Esophagus squamous epithelium (tissue), 5 donors: Measurements from ENCODE around the gene TMEM218. TPM values are rescaled to one million over a fixed set of nuclear protein-coding genes. Genes with fewer than 3 reads are reported as not detected.

Experiments
- DNase-seq: peaks from one replicate; lab custom pipeline; 2025; lab: John Stamatoyannopoulos, UW
- H3K27ac ChIP-seq, 4 donors: fragments of 200-600 bp; sonication (generic); one replicate each; pipeline ENCODE4 v1.5.1; 2016 to 2019; ENCODE audit warnings: mild to moderate bottlenecking in 1 of 4
- H3K27me3 ChIP-seq, 4 donors: fragments of 200-600 bp; sonication (generic); 1 replicate in 3 of 4; 2 replicates in 1 of 4; pipeline versions ENCODE4 v1.5.1 to v1.6.0; 2017 to 2021; ENCODE audit warnings: antibody characterized with exemption in 1 of 4
- H3K36me3 ChIP-seq, 3 donors: fragments of 200-600 bp; sonication (generic); one replicate each; pipeline ENCODE4 v1.5.1; 2016 to 2019
- H3K4me1 ChIP-seq, 3 donors: fragments of 200-600 bp; sonication (generic); one replicate each; pipeline ENCODE4 v1.5.1; 2017 to 2019
- H3K4me3 ChIP-seq, 4 donors: fragments of 200-600 bp; sonication (generic); 1 replicate in 3 of 4; 2 replicates in 1 of 4; pipeline ENCODE4 v1.5.1; 2016 to 2019; ENCODE audit warnings: mild to moderate bottlenecking in 2 of 4, moderate library complexity in 1 of 4
- H3K9me3 ChIP-seq, 3 donors: fragments of 200-600 bp; sonication (generic); one replicate each; pipeline ENCODE4 v1.5.1; 2016 to 2019
- POLR2A ChIP-seq, 4 donors: fragments of 450-650 bp; IDR thresholded peaks; one replicate each; pipeline ENCODE4 v1.6.1; 2017; ENCODE audit warnings: antibody characterized with exemption in 4 of 4, mild to moderate bottlenecking in 4 of 4, moderate library complexity in 3 of 4
- WGBS, 2 donors: methylation state at CpG; one replicate each; pipeline ENCODE4 v1.1.5; 2018; 5-methylcytosine and 5-hydroxymethylcytosine counted together
- intact Hi-C: fragments of 100-400 bp; cut with DNase I; formaldehyde crosslinking; loops from one replicate; pipeline ENCODE4 v1.15.0; 2022
- total RNA-seq, 4 donors: library from RNA; depleted of rRNA; stranded (reverse); fragments of >200 nt; gene quantifications; one replicate each; pipeline ENCODE4 v1.1.0, GENCODE V29; 2016
- TF ChIP-seq, protein P1 (sequence below), 6 experiments: fragments of 450-650 bp in 4 of 6; fragments of 200-600 bp in 2 of 6; sonication (generic) in 2 of 6; IDR thresholded peaks; one replicate each; pipeline ENCODE4 v1.5.1; 2016 to 2019; ENCODE audit warnings: antibody characterized with exemption in 6 of 6, mild to moderate bottlenecking in 4 of 6, moderate library complexity in 4 of 6
- donor health status: DM: yes; HTN: yes; CAD: no.

TMEM218 gene
- total RNA-seq, 4 donors from 2014 or later: 7.5 to 17.3 (median 13.9) TPM

GRCh38 chr11:125088576-125089455 lies 22.6 kb downstream of the TMEM218 start:
- Histone ChIP-seq H3K27me3 (peaks cover 0 to 7% (median 0%) of the 10 kb centered on the region in 4 donors), H3K4me3 (no peak overlapping the region), H3K4me1 (peaks cover 0 to 24% (median 3%) of the 10 kb centered on the region in 3 donors), H3K9me3 (no peaks in the 10 kb centered on the region), H3K36me3 (peaks cover 0 to 23% (median 0%) of the 10 kb centered on the region in 3 donors), H3K27ac (no peak overlapping the region)
- intact Hi-C loops: no loop called here
- no peak for TF ChIP-seq POLR2A (IDR thresholded peaks at IDR 0.05)
- TF ChIP-seq, protein P1, sequence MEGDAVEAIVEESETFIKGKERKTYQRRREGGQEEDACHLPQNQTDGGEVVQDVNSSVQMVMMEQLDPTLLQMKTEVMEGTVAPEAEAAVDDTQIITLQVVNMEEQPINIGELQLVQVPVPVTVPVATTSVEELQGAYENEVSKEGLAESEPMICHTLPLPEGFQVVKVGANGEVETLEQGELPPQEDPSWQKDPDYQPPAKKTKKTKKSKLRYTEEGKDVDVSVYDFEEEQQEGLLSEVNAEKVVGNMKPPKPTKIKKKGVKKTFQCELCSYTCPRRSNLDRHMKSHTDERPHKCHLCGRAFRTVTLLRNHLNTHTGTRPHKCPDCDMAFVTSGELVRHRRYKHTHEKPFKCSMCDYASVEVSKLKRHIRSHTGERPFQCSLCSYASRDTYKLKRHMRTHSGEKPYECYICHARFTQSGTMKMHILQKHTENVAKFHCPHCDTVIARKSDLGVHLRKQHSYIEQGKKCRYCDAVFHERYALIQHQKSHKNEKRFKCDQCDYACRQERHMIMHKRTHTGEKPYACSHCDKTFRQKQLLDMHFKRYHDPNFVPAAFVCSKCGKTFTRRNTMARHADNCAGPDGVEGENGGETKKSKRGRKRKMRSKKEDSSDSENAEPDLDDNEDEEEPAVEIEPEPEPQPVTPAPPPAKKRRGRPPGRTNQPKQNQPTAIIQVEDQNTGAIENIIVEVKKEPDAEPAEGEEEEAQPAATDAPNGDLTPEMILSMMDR (IDR thresholded peaks at IDR 0.05): no peak
- DNase-seq: no peak
- WGBS, 2 donors: 79 to 88% methylated on average over 9 to 12 of the region's 20 CpGs

DNA sequence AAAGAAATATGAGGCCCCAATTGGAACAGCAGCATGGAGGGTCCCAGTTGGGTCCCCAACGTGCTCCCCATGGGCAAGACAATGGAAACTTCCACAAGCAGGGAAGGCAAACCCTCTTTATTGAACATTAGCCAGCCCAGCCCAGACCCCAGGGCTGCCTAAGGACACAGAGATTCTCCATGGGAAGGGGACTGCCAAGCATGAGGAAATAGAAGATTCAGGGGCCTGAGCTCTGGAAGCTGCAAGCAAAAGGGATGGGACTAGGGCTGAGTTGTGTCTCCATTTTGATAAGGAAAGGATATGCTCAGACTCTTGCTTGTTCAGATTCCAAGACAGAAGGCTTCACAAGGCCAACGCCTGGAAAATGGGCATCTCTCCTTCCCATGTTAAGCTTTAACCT lies 23.3 kb downstream of the TMEM218 start:
- no peak for DNase-seq
- H3K27me3 ChIP-seq: peaks cover 0 to 7% (median 0%) of the 10 kb centered on the region in 4 donors
- H3K27ac ChIP-seq: no peak overlapping the region
- no peak for TF ChIP-seq POLR2A (IDR thresholded peaks at IDR 0.05)
- TF ChIP-seq, protein P1 (IDR thresholded peaks at IDR 0.05): no peak
- 60 to 84% methylated on average over 1 to 2 of the region's 2 CpGs for WGBS, 2 donors
- peaks cover 0 to 23% (median 0%) of the 10 kb centered on the region in 3 donors for H3K36me3 ChIP-seq
- H3K9me3 ChIP-seq: no peaks in the 10 kb centered on the region
- intact Hi-C loops: no loop called here
- no peak overlapping the region for H3K4me3 ChIP-seq
- peaks cover 0 to 31% (median 8%) of the 10 kb centered on the region in 3 donors for H3K4me1 ChIP-seq

GRCh38 chr11:125086633-125087296 lies 24.7 kb downstream of the TMEM218 start:
- 84 to 88% methylated on average over 8 to 9 of the region's 14 CpGs for WGBS, 2 donors
- Histone ChIP-seq H3K4me1 (peaks cover 0 to 42% (median 14%) of the 10 kb centered on the region in 3 donors), H3K36me3 (peaks cover 0 to 23% (median 0%) of the 10 kb centered on the region in 3 donors), H3K27me3 (peaks cover 0 to 7% (median 0%) of the 10 kb centered on the region in 4 donors), H3K9me3 (no peaks in the 10 kb centered on the region), H3K27ac (no peak overlapping the region), H3K4me3 (no peak overlapping the region)
- TF ChIP-seq POLR2A (IDR thresholded peaks at IDR 0.05): no peak
- TF ChIP-seq, protein P1 (IDR thresholded peaks at IDR 0.05): no peak
- intact Hi-C loops: no loop called here
- no peak for DNase-seq

GRCh38 chr11:125085301-125086081 lies 25.9 kb downstream of the TMEM218 start:
- Histone ChIP-seq H3K4me1 (peaks cover 0 to 38% (median 14%) of the 10 kb centered on the region in 3 donors), H3K4me3 (no peak overlapping the region), H3K36me3 (peaks cover 0 to 23% (median 0%) of the 10 kb centered on the region in 3 donors), H3K27me3 (peaks cover 0 to 7% (median 0%) of the 10 kb centered on the region in 4 donors), H3K9me3 (no peaks in the 10 kb centered on the region), H3K27ac (no peak overlapping the region)
- TF ChIP-seq, protein P1 (IDR thresholded peaks at IDR 0.05): no peak
- TF ChIP-seq POLR2A (IDR thresholded peaks at IDR 0.05): no peak
- no peak for DNase-seq
- intact Hi-C loops: no loop called here
- 85 to 94% methylated on average over 4 to 6 of the region's 20 CpGs for WGBS, 2 donors
